Glutamatergic neuron (in vitro differentiated cells): ENCODE measurements around the gene CTNNA2. TPM values are rescaled to one million over a fixed set of nuclear protein-coding genes. Genes with fewer than 3 reads are reported as not detected.

Experiments
- DNase-seq: peaks from one replicate; pipeline ENCODE4 v3.0.0; 2022
- H3K27ac Mint-ChIP-seq: one replicate; pipeline ENCODE4 v1.8.0; 2020; ENCODE audit warnings: mild to moderate bottlenecking, mixed read lengths, inconsistent platforms; ENCODE audit not compliant: unreplicated experiment
- H3K27me3 Mint-ChIP-seq: one replicate; pipeline ENCODE4 v1.8.0; 2020; ENCODE audit warnings: mild to moderate bottlenecking, moderate library complexity, mixed read lengths, inconsistent platforms; ENCODE audit not compliant: unreplicated experiment
- H3K36me3 Mint-ChIP-seq: one replicate; pipeline ENCODE4 v1.8.0; 2020; ENCODE audit warnings: mild to moderate bottlenecking, mixed read lengths, inconsistent platforms; ENCODE audit not compliant: unreplicated experiment
- H3K4me1 Mint-ChIP-seq: one replicate; pipeline ENCODE4 v1.8.0; 2020; ENCODE audit warnings: mild to moderate bottlenecking, low read depth, mixed read lengths, inconsistent platforms; ENCODE audit not compliant: unreplicated experiment
- H3K4me3 Mint-ChIP-seq: one replicate; pipeline ENCODE4 v1.8.0; 2020; ENCODE audit warnings: mild to moderate bottlenecking, mixed read lengths, inconsistent platforms; ENCODE audit not compliant: unreplicated experiment
- H3K9me3 Mint-ChIP-seq: one replicate; pipeline ENCODE4 v1.8.0; 2020; ENCODE audit warnings: mild to moderate bottlenecking, moderate library complexity, mixed read lengths, inconsistent platforms; ENCODE audit not compliant: unreplicated experiment
- total RNA-seq: library from RNA; stranded (reverse); fragmentation: NEBNext Ultra II Directional; extraction: Animal tissue kit (Norgen Biotek cat#: 25700); gene quantifications from one replicate; pipeline ENCODE4 v1.2.1, GENCODE V29; 2021; ENCODE audit not compliant: unreplicated experiment
- TF ChIP-seq, protein P1 (sequence below): fragments of 200-600 bp; sonication (generic); IDR thresholded peaks from one replicate; pipeline ENCODE4 v1.5.0; 2021; ENCODE audit not compliant: partially characterized antibody, unreplicated experiment

Gene CTNNA2
- total RNA-seq, 1 donor from 2014 or later: 76.2 TPM

DNA sequence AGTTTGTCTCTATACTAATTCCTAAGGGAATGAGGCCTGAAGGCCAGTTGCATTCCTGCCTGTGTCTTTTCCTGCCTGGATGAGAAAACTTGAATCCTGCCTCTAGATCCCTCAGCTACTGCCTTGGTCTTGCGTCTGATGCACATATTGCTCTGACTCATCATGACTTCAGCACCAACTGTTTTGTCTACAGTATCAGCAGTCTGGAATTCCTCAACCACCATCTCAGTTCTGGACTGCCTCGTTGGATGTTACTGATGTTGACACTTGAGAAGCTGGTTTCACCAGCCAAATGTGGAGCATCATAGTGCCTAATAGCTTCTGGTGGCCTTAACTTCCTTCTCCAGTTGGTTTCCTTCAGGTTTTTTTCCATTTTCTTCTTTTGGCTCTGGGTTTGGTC, 211.0 kb downstream of the CTNNA2 start:
- TF ChIP-seq, protein P1, sequence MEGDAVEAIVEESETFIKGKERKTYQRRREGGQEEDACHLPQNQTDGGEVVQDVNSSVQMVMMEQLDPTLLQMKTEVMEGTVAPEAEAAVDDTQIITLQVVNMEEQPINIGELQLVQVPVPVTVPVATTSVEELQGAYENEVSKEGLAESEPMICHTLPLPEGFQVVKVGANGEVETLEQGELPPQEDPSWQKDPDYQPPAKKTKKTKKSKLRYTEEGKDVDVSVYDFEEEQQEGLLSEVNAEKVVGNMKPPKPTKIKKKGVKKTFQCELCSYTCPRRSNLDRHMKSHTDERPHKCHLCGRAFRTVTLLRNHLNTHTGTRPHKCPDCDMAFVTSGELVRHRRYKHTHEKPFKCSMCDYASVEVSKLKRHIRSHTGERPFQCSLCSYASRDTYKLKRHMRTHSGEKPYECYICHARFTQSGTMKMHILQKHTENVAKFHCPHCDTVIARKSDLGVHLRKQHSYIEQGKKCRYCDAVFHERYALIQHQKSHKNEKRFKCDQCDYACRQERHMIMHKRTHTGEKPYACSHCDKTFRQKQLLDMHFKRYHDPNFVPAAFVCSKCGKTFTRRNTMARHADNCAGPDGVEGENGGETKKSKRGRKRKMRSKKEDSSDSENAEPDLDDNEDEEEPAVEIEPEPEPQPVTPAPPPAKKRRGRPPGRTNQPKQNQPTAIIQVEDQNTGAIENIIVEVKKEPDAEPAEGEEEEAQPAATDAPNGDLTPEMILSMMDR: no peak
- H3K9me3 Mint-ChIP-seq: peaks cover 2% of the 10 kb centered on the region
- H3K4me1 Mint-ChIP-seq: peaks cover 7% of the 10 kb centered on the region
- no peaks in the 10 kb centered on the region for H3K36me3 Mint-ChIP-seq
- no peak overlapping the region for H3K4me3 Mint-ChIP-seq
- DNase-seq: no peak
- H3K27ac Mint-ChIP-seq: no peak overlapping the region
- peaks cover 1% of the 10 kb centered on the region for H3K27me3 Mint-ChIP-seq

DNA sequence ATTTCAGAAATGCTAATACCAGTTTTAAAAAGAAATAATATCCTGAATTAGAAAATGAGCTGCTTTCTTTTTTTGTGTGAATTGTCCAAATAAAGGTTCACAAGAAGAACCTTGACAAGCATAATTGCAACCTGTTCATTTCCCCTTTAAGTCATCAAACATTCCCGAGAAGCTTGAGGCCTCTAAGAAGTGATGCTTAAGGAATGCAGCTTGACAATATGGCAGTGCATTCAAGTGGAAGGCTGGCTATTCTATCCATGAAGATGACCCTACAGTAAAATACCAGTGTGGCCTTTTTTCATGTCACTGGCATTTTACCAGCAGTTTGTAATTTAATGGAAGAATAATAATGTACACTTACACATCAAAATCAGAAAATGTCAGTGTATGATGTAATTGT, 216.7 kb downstream of the CTNNA2 start:
- peaks cover 3% of the 10 kb centered on the region for H3K4me1 Mint-ChIP-seq
- H3K27ac Mint-ChIP-seq: no peak overlapping the region
- H3K4me3 Mint-ChIP-seq: no peak overlapping the region
- no peaks in the 10 kb centered on the region for H3K36me3 Mint-ChIP-seq
- no peak for DNase-seq
- TF ChIP-seq, protein P1: no peak
- peaks cover 5% of the 10 kb centered on the region for H3K9me3 Mint-ChIP-seq
- peaks cover 1% of the 10 kb centered on the region for H3K27me3 Mint-ChIP-seq

DNA sequence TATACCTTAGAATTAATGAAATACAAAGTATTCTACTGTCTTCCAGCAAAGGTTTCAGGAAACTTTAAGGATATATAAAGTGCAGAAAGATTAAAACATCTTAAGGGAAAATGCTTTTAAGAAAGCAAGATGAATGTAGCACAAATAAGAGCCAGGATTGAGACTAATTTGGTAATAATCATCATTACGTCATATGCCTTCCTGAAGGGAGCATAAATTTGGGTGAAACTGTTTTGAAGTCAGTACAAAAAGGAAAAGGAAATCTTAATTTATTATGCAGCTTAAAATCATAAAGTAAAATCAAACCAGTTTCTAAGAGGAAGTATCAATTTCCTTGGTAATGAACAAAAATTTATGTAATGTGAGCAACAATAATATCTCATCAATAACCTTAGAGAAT, 221.7 kb downstream of the CTNNA2 start:
- DNase-seq: no peak
- no peaks in the 10 kb centered on the region for H3K36me3 Mint-ChIP-seq
- no peaks in the 10 kb centered on the region for H3K9me3 Mint-ChIP-seq

DNA sequence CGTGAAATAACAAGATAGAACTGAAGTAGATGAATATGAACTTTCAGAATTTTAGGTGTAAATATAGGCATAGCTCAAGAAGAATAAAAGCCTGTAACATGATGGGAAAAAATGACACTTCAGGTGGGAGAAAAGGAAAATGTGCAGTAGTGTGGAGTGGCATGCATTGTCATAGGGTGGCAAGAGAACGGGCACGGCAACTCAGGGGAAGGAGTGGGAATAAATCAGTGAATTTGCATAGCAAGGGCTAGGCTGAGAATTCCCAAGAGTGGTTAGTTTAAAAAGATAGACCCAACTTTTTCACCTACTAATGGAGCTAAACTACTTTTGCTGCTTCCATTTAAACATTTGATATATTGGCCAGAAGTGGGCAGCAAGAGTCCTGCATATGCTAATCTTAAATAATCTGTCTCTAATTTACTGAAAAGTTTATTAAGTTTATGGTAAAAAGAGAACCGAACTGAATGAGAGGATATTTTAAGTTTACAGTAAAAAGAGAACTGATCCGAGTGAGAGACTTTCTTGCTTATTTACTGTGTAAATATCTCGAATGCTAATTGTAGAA, 228.1 kb downstream of the CTNNA2 start:
- no peak for DNase-seq
- H3K4me3 Mint-ChIP-seq: no peak overlapping the region
- no peaks in the 10 kb centered on the region for H3K36me3 Mint-ChIP-seq
- H3K27ac Mint-ChIP-seq: no peak overlapping the region
- TF ChIP-seq, protein P1: no peak
- H3K27me3 Mint-ChIP-seq: no peaks in the 10 kb centered on the region
- H3K4me1 Mint-ChIP-seq: no peaks in the 10 kb centered on the region
- no peaks in the 10 kb centered on the region for H3K9me3 Mint-ChIP-seq

More for the DNA sequence above, 221.7 kb downstream of the CTNNA2 start:
- H3K4me1 Mint-ChIP-seq: no peaks in the 10 kb centered on the region
- H3K27me3 Mint-ChIP-seq: no peaks in the 10 kb centered on the region
- TF ChIP-seq, protein P1: no peak
- no peak overlapping the region for H3K27ac Mint-ChIP-seq
- no peak overlapping the region for H3K4me3 Mint-ChIP-seq

DNA sequence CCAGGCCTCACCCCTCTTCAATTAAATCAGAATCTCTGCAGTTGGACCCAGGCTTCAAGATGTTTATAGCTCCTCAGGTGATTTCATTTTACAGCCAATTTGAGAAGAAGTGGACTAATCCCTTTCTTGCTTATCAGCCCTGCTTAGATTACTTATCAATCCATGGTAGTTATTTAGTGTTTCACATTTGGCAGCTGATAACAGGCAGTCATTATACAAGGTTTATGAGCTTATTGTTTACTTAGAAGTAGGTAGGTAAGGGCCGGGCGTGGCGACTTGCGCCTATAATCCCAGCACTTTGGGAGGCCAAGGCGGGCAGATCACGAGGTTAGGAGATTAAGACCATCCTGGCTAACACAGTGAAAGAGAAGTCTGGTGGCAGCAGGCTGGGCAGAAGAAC, 237.5 kb downstream of the CTNNA2 start:
- Mint-ChIP-seq H3K4me1 (no peaks in the 10 kb centered on the region), H3K27me3 (peaks cover 2% of the 10 kb centered on the region)

More for the DNA sequence above, 237.5 kb downstream of the CTNNA2 start:
- Mint-ChIP-seq H3K9me3 (no peaks in the 10 kb centered on the region), H3K4me3 (no peak overlapping the region), H3K27ac (no peak overlapping the region), H3K36me3 (no peaks in the 10 kb centered on the region)
- TF ChIP-seq, protein P1: no peak
- DNase-seq: no peak
